CD4-positive, alpha-beta memory T cell (primary cell): ENCODE data around the gene CEBPB. TPM values are rescaled to one million over a fixed set of nuclear protein-coding genes. Genes with fewer than 3 reads are reported as not detected.

Experiments
- CTCF ChIA-PET: fragments of 350-600 bp; sonication (Branson Sonifier 250); formaldehyde crosslinking; loops from one replicate; lab custom pipeline; 2021; ENCODE audit warnings: inconsistent platforms; ENCODE audit not compliant: partially characterized antibody; lab: Charles Lee
- POLR2A ChIA-PET: fragments of 350-600 bp; sonication (Branson Sonifier 250); formaldehyde crosslinking; loops from one replicate; lab custom pipeline; 2021; ENCODE audit not compliant: partially characterized antibody; lab: Charles Lee
- DNase-seq, 5 donors: peaks; one replicate each; pipeline versions ENCODE4 v3.0.0 to v3.0.0-alpha.2; 2020 to 2022; ENCODE audit warnings: mixed read lengths in 1 of 5
- H3K27ac ChIP-seq: one replicate; pipeline ENCODE4 v1.7.0; 2013; ENCODE audit warnings: low read depth, low read length
- H3K27me3 ChIP-seq: 2 replicates; pipeline ENCODE4 v1.7.0; 2013; ENCODE audit warnings: mild to moderate bottlenecking, low read length, moderate library complexity; ENCODE audit not compliant: insufficient read depth
- H3K36me3 ChIP-seq: 2 replicates; pipeline ENCODE4 v1.7.0; 2013; ENCODE audit warnings: mild to moderate bottlenecking, low read length, moderate library complexity; ENCODE audit not compliant: insufficient read depth
- H3K4me1 ChIP-seq: 2 replicates; pipeline ENCODE4 v1.7.0; 2013; ENCODE audit warnings: mild to moderate bottlenecking, low read length, moderate library complexity; ENCODE audit not compliant: insufficient read depth
- H3K4me3 ChIP-seq, 2 donors: one replicate each; pipeline ENCODE4 v1.7.0; 2013; ENCODE audit warnings: low read length in 2 of 2, mild to moderate bottlenecking in 1 of 2
- H3K9me3 ChIP-seq, 2 donors: one replicate each; pipeline ENCODE4 v1.7.0; 2013; ENCODE audit warnings: low read length in 2 of 2, control low read depth in 1 of 2; ENCODE audit not compliant: control insufficient read depth in 1 of 2
- H3K27ac Mint-ChIP-seq, 7 donors: one replicate each; pipeline ENCODE4 v1.8.0; 2020 to 2021; ENCODE audit warnings: mixed read lengths in 7 of 7, mild to moderate bottlenecking in 6 of 7, inconsistent platforms in 3 of 7, moderate library complexity in 3 of 7
- H3K27me3 Mint-ChIP-seq, 2 donors: one replicate each; pipeline ENCODE4 v1.8.0; 2020 to 2021; ENCODE audit warnings: mixed read lengths in 2 of 2
- H3K36me3 Mint-ChIP-seq, 2 donors: one replicate each; pipeline ENCODE4 v1.8.0; 2020 to 2021; ENCODE audit warnings: mixed read lengths in 2 of 2, inconsistent platforms in 1 of 2, mild to moderate bottlenecking in 1 of 2
- H3K4me1 Mint-ChIP-seq, 4 donors: one replicate each; pipeline ENCODE4 v1.8.0; 2020 to 2021; ENCODE audit warnings: mixed read lengths in 4 of 4, mild to moderate bottlenecking in 1 of 4
- H3K4me3 Mint-ChIP-seq, 8 donors: one replicate each; pipeline ENCODE4 v1.8.0; 2020 to 2021; ENCODE audit warnings: mixed read lengths in 8 of 8, mild to moderate bottlenecking in 7 of 8, moderate library complexity in 6 of 8, inconsistent platforms in 3 of 8
- H3K9me3 Mint-ChIP-seq, 8 donors: one replicate each; pipeline ENCODE4 v1.8.0; 2020 to 2021; ENCODE audit warnings: mixed read lengths in 8 of 8, mild to moderate bottlenecking in 5 of 8, inconsistent platforms in 3 of 8, moderate library complexity in 1 of 8
- intact Hi-C: fragments of 100-400 bp; cut with micrococcal nuclease; formaldehyde crosslinking; loops from one replicate; pipeline ENCODE4 v1.15.1; 2023
- polyA plus RNA-seq, 2 donors: library from polyadenylated mRNA; unstranded; fragments of 300-500 nt; fragmentation: Illumina TruSeq; gene quantifications; one replicate each; pipeline ENCODE4 v1.2.3, GENCODE V29; 2021
- total RNA-seq, 2 experiments: library from RNA; stranded (reverse); gene quantifications; one replicate each; pipeline ENCODE4 v1.2.3, GENCODE V29; 2021

CEBPB gene
- total and polyA plus RNA-seq, 4 experiments from 2014 or later = 12.8 to 34.3 (median 28.1) TPM

- H3K4me1 ChIP-seq = no peaks in the 10 kb centered on the region
- H3K9me3 ChIP-seq = no peaks in the 10 kb centered on the region
- Mint-ChIP-seq H3K36me3 (no peaks in the 10 kb centered on the region), H3K4me3 (no peak overlapping the region), H3K9me3 (peaks cover 0 to under 1% (median 0%) of the 10 kb centered on the region in 8 donors), H3K27ac (peak overlapping the region in 1 of 7 donors; percentile 62), H3K4me1 (peaks cover 0 to 2% (median 0%) of the 10 kb centered on the region in 4 donors), H3K27me3 (no peaks in the 10 kb centered on the region)
- no peak overlapping the region for H3K4me3 ChIP-seq
- POLR2A ChIA-PET = no interaction called here
- intact Hi-C loops = no loop called here
- no peak for DNase-seq
- H3K27ac ChIP-seq = no peak overlapping the region
- H3K27me3 ChIP-seq = no peaks in the 10 kb centered on the region
- H3K36me3 ChIP-seq = no peaks in the 10 kb centered on the region
- CTCF ChIA-PET = no interaction called here
Observed at GRCh38 chr20:50229156-50229607, 38.6 kb downstream of the CEBPB start.

DNA sequence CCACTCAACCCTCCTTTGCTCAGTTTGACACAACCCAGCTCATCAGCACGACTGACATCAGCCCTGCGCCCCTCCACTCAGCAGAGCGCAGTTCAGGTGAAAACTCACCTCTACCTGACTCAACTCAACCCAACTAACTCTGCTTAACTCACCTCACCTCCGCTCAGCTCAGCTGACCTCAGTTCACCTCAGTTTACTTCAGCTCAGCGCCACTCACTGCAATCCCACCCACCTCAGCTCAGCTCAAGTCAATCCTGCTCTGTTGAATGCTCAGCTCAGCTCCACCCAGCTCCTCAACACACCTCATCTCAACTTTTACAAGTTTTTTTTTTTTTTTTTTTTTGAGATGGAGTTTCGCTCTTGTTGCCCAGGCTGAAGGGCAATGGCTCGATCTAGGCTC lies 39.6 kb downstream of the CEBPB start:
- H3K27me3 ChIP-seq = no peaks in the 10 kb centered on the region
- no peaks in the 10 kb centered on the region for H3K9me3 ChIP-seq
- Mint-ChIP-seq H3K9me3 (no peaks in the 10 kb centered on the region), H3K4me1 (peaks cover 0 to 2% (median 0%) of the 10 kb centered on the region in 4 donors), H3K27me3 (no peaks in the 10 kb centered on the region), H3K36me3 (no peaks in the 10 kb centered on the region), H3K4me3 (no peak overlapping the region), H3K27ac (peak overlapping the region in 1 of 7 donors; percentile 5)
- H3K27ac ChIP-seq = no peak overlapping the region
- H3K36me3 ChIP-seq = no peaks in the 10 kb centered on the region
- intact Hi-C loops = no loop called here
- no peak for DNase-seq
- CTCF ChIA-PET = no interaction called here
- POLR2A ChIA-PET = interaction anchor here (0.8 kb wide), 1 partner anchor 34 kb away, joined by 3 read pairs; no protein-coding TSS in a partner anchor
- H3K4me1 ChIP-seq = no peaks in the 10 kb centered on the region
- H3K4me3 ChIP-seq = no peak overlapping the region

- POLR2A ChIA-PET = no interaction called here
Observed at GRCh38 chr20:50230871-50231560, 40.4 kb downstream of the CEBPB start.

DNA sequence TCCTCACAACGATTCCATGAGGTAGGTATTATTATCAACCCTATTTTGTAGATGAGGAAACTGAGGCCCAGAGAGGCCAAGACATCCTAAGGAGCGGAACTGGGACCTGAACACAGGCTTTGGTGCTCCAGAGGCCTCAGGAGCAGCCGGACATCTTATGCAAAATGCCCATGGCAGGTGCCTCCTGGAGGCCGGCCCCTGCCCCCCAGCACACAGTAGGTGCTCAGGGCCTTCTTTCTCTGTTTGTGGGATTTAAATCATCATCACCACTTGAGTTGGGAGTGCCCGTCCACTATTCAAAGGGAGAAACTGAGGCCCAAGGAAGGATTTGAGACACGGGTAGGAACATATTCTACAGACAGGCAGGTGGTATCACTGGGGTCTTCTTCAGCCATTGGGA lies 41.2 kb downstream of the CEBPB start:
- H3K9me3 Mint-ChIP-seq = no peaks in the 10 kb centered on the region
- POLR2A ChIA-PET = no interaction called here
- H3K27me3 Mint-ChIP-seq = no peaks in the 10 kb centered on the region
- CTCF ChIA-PET = no interaction called here
- Histone ChIP-seq H3K27me3 (no peaks in the 10 kb centered on the region), H3K4me3 (no peak overlapping the region), H3K27ac (no peak overlapping the region), H3K9me3 (no peaks in the 10 kb centered on the region), H3K36me3 (no peaks in the 10 kb centered on the region), H3K4me1 (no peaks in the 10 kb centered on the region)
- intact Hi-C loops = no loop called here
- H3K4me1 Mint-ChIP-seq = peaks cover 0 to 2% (median 0%) of the 10 kb centered on the region in 4 donors
- no peaks in the 10 kb centered on the region for H3K36me3 Mint-ChIP-seq
- DNase-seq = no peak
- no peak overlapping the region for H3K4me3 Mint-ChIP-seq
- H3K27ac Mint-ChIP-seq = peak overlapping the region in 1 of 7 donors; percentile 30

More at GRCh38 chr20:50230871-50231560, 40.4 kb downstream of the CEBPB start:
- Histone ChIP-seq H3K36me3 (no peaks in the 10 kb centered on the region), H3K4me3 (no peak overlapping the region), H3K27me3 (no peaks in the 10 kb centered on the region), H3K4me1 (no peaks in the 10 kb centered on the region), H3K9me3 (no peaks in the 10 kb centered on the region), H3K27ac (no peak overlapping the region)
- CTCF ChIA-PET = no interaction called here
- H3K4me3 Mint-ChIP-seq = no peak overlapping the region
- no peaks in the 10 kb centered on the region for H3K36me3 Mint-ChIP-seq
- H3K27me3 Mint-ChIP-seq = no peaks in the 10 kb centered on the region
- intact Hi-C loops = no loop called here
- H3K27ac Mint-ChIP-seq = peak overlapping the region in 1 of 7 donors; percentile 79
- no peak for DNase-seq
- H3K4me1 Mint-ChIP-seq = peaks cover 0 to 2% (median 0%) of the 10 kb centered on the region in 4 donors
- H3K9me3 Mint-ChIP-seq = no peaks in the 10 kb centered on the region

DNA sequence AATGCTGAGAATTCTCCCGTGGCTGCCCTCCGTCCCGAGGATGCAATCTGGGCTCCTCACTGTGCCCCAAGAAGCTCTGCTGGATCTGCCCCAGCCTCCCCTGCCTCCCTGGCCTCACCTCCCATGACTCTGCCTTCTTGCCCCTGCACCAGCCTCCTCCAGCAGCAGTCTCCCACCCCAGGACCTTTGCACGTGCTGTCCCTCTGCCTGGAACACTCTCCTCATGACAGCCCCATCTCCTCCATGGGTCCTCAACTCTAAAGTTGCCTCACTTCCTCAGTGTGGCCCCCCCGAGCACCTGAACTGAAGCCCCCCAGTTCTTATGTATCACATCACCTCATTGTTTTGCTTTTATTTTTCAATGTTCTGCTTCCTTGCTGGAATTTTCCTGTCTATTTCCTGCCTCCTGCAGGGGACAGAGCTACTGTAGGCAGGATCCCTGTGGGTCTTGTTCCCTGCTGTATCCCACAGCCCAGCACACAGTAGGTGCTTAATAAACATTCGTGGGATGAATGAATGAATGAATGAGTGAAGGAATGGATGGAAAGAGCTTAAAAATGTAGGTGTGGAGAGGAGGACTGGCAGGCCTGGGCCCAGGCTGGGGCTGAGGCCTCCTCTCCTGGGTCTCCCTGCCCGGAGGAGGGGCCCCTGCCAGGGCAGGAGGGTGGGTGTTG lies 42.2 kb downstream of the CEBPB start:
- Histone ChIP-seq H3K36me3 (no peaks in the 10 kb centered on the region), H3K27me3 (no peaks in the 10 kb centered on the region), H3K27ac (no peak overlapping the region), H3K4me1 (no peaks in the 10 kb centered on the region), H3K4me3 (no peak overlapping the region), H3K9me3 (no peaks in the 10 kb centered on the region)
- Mint-ChIP-seq H3K36me3 (no peaks in the 10 kb centered on the region), H3K27me3 (no peaks in the 10 kb centered on the region), H3K9me3 (no peaks in the 10 kb centered on the region), H3K4me1 (peaks cover 0 to 2% (median 0%) of the 10 kb centered on the region in 4 donors), H3K4me3 (no peak overlapping the region), H3K27ac (no peak overlapping the region)
- ChIA-PET CTCF (no interaction called here), POLR2A (no interaction called here)
- DNase-seq = no peak
- intact Hi-C loops = no loop called here

GRCh38 chr20:50233325-50234212 lies 42.9 kb downstream of the CEBPB start:
- Histone ChIP-seq H3K4me1 (no peaks in the 10 kb centered on the region), H3K27me3 (no peaks in the 10 kb centered on the region), H3K36me3 (no peaks in the 10 kb centered on the region), H3K4me3 (no peak overlapping the region), H3K9me3 (no peaks in the 10 kb centered on the region), H3K27ac (no peak overlapping the region)
- Mint-ChIP-seq H3K4me1 (peaks cover 0 to 5% (median 0%) of the 10 kb centered on the region in 4 donors), H3K27ac (no peak overlapping the region), H3K4me3 (no peak overlapping the region), H3K27me3 (no peaks in the 10 kb centered on the region), H3K9me3 (no peaks in the 10 kb centered on the region), H3K36me3 (no peaks in the 10 kb centered on the region)
- ChIA-PET POLR2A (no interaction called here), CTCF (no interaction called here)
- intact Hi-C loops = no loop called here
- DNase-seq = no peak

- CTCF ChIA-PET = no interaction called here
- no peaks in the 10 kb centered on the region for H3K9me3 Mint-ChIP-seq
Observed at GRCh38 chr20:50234288-50234687, 43.7 kb downstream of the CEBPB start.

More at GRCh38 chr20:50234288-50234687, 43.7 kb downstream of the CEBPB start:
- no peaks in the 10 kb centered on the region for H3K36me3 Mint-ChIP-seq
- Histone ChIP-seq H3K9me3 (no peaks in the 10 kb centered on the region), H3K4me3 (no peak overlapping the region), H3K36me3 (no peaks in the 10 kb centered on the region), H3K27me3 (no peaks in the 10 kb centered on the region), H3K4me1 (no peaks in the 10 kb centered on the region), H3K27ac (no peak overlapping the region)
- POLR2A ChIA-PET = no interaction called here
- H3K27ac Mint-ChIP-seq = no peak overlapping the region
- peaks cover under 1 to 2% of the 10 kb centered on the region in 2 donors for H3K27me3 Mint-ChIP-seq
- H3K4me3 Mint-ChIP-seq = no peak overlapping the region
- no peak for DNase-seq
- intact Hi-C loops = no loop called here
- H3K4me1 Mint-ChIP-seq = peaks cover 0 to 5% (median 0%) of the 10 kb centered on the region in 4 donors
